EH (cell line): ENCODE results near the gene PIEZO2.

Experiments used
- DNase-seq: peaks from one replicate; pipeline ENCODE4 v3.0.0-alpha.2; 2015; ENCODE audit warnings: low read depth

Gene PIEZO2

GRCh38 chr18:11113046-11113548, 36.3 kb downstream of the PIEZO2 start:
- DNase-seq, result no peak

GRCh38 chr18:11112286-11112685, 37.1 kb downstream of the PIEZO2 start:
- DNase-seq, result no peak

GRCh38 chr18:11110509-11110908, 38.9 kb downstream of the PIEZO2 start:
- no peak for DNase-seq

GRCh38 chr18:11108947-11109346, 40.4 kb downstream of the PIEZO2 start:
- no peak for DNase-seq

GRCh38 chr18:11106894-11107293, 42.5 kb downstream of the PIEZO2 start:
- no peak for DNase-seq

GRCh38 chr18:11105463-11105862, 43.9 kb downstream of the PIEZO2 start:
- no peak for DNase-seq

GRCh38 chr18:11104307-11104706, 45.1 kb downstream of the PIEZO2 start:
- no peak for DNase-seq

GRCh38 chr18:11096839-11097750, 52.3 kb downstream of the PIEZO2 start:
- DNase-seq, result no peak

- DNase-seq, result no peak
Measured at GRCh38 chr18:11096411-11096810, 53.0 kb downstream of the PIEZO2 start.

GRCh38 chr18:11095674-11096293, 53.6 kb downstream of the PIEZO2 start:
- DNase-seq, result no peak

- DNase-seq, result no peak
Measured at GRCh38 chr18:11095211-11095610, 54.2 kb downstream of the PIEZO2 start.

GRCh38 chr18:11091746-11092145, 57.6 kb downstream of the PIEZO2 start:
- no peak for DNase-seq

- DNase-seq, result no peak
Measured at GRCh38 chr18:11089931-11090715, 59.2 kb downstream of the PIEZO2 start.

GRCh38 chr18:11081009-11081532, 68.3 kb downstream of the PIEZO2 start:
- DNase-seq, result no peak

GRCh38 chr18:11078491-11078890, 70.9 kb downstream of the PIEZO2 start:
- DNase-seq, result no peak

- DNase-seq, result no peak
Measured at GRCh38 chr18:11077548-11078187, 71.7 kb downstream of the PIEZO2 start.

GRCh38 chr18:11074889-11075288, 74.5 kb downstream of the PIEZO2 start:
- no peak for DNase-seq

GRCh38 chr18:11073971-11074370, 75.4 kb downstream of the PIEZO2 start:
- DNase-seq, result no peak

- DNase-seq, result no peak
Measured at GRCh38 chr18:11072632-11073031, 76.7 kb downstream of the PIEZO2 start.

- DNase-seq, result no peak
Measured at GRCh38 chr18:11071300-11071699, 78.1 kb downstream of the PIEZO2 start.

- DNase-seq, result no peak
Measured at GRCh38 chr18:11070593-11070992, 78.8 kb downstream of the PIEZO2 start.

- DNase-seq, result no peak
Measured at GRCh38 chr18:11066038-11066437, 83.3 kb downstream of the PIEZO2 start.
